GM12892 (cell line): ENCODE data around the gene DOP1A.
A peak's percentile ranks its signal among the peaks of the same experiment; 100 is the strongest.

Experiments
- DNase-seq: peaks from one replicate; pipeline ENCODE4 v3.0.0; 2011; ENCODE audit not compliant: insufficient read length
- FAIRE-seq: peaks from 2 replicates; lab custom pipeline; 2011; peaks lifted over from hg19 to GRCh38; lab: Jason Lieb, UNC
- POLR2A ChIP-seq: IDR thresholded peaks from 2 replicates; pipeline ENCODE4 v1.6.1; 2011; ENCODE audit warnings: low read depth, low read length, control low read depth
- POLR2AphosphoS5 ChIP-seq: IDR thresholded peaks from 2 replicates; pipeline ENCODE4 v1.6.1; 2011; ENCODE audit warnings: low read depth, low read length, control low read depth
- TAF1 ChIP-seq: IDR thresholded peaks from 2 replicates; pipeline ENCODE4 v1.6.1; 2011; ENCODE audit warnings: low read depth, mild to moderate bottlenecking, control low read depth, low read length, borderline replicate concordance

Gene DOP1A

DNA sequence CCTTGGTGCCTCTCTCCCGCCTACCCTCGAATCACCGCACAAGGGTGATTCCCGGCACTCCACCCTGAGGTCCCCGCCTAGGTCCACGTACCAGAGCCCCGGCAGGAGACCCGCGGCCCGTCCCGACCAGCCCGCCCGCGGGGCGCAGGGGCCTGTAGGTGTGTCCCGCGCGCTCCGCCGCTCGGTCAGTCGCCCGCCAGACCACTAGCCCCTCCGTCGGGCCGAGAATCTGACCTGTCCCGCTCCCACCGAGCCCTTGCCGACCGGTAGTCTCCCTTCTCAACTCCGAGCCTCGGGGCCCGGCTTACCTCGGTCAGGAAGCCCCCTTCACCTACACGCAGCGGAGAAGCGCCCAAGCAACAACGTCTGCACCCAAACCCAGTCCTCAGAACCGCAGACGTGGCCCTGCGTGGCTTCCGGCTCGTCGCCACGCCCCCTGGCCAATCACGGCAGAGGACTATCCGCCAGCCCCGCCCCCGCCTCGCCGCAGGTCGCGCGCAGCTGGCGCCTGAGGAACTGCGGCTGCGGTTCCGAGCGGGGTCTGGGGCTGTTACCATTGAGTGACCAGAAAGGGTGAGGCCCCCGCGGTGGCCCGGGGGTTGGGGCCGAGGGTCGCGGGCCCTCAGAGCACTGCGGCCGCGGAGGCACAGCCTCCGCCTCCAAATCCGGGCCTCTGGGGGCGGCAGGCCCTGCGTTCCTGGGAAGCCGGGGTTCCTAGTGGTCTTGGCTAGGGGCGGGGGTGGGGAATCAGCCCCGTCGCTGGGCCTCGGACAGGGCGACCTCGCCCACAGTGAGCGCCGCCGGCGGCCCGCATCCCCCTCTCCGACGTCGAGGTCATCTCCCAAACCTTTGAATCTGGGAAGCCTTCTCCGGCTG, 125.6 kb downstream of the DOP1A start, which contains the start of the genes PGM3 and RWDD2A:
Gene PGM3, minus strand, starts transcription at position 395 of the 876 bp plus-strand sequence. CDS start 2,253 bp downstream, outside the sequence.
Gene RWDD2A, plus strand, starts transcription at position 487 of the 876 bp plus-strand sequence. CDS start 1,095 bp downstream, outside the sequence.
- DNase-seq: peak; percentile 95
- peak; percentile 100 for FAIRE-seq
- TF ChIP-seq TAF1 (no peak), POLR2AphosphoS5 (peak; percentile 77), POLR2A (peak; percentile 89)

DNA sequence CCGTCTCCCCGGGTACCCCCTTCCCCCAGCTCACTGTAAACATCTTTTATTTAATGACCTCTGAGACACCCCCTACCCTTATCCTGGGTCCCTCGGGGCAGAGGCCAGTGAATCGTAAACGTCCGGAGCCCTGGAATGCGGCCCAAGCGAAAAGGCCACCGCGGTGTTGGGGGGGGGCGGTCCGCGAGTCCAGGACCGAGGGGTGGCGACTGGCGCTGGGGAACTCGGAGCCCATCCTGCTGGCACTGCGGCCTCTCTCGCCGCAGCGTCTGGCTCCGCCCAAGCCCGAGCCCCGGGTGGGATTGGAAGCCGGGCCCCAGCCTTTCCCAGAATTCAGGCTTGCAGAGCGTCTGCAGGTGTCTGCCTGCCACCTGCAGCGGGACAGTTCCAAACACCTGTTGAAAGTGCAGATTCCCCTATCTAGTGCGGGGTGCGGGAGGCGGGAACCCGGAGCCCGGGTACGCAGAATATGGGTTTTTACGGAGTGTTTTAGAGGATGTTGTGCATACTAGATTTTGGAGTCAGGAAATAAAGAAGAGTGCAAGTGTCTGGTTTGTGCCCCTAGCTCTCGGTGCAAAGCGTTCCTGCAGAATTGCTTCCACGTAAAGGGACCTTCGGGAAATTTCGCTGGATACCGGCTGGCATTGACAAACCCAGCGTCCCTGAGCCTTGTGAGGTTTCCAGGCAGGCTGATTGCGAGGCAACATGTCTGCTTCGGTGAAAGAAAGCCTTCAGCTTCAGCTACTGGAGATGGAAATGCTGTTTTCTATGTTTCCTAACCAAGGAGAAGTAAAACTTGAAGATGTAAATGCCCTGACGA, 126.5 kb downstream of the DOP1A start:
- no peak for FAIRE-seq

DNA sequence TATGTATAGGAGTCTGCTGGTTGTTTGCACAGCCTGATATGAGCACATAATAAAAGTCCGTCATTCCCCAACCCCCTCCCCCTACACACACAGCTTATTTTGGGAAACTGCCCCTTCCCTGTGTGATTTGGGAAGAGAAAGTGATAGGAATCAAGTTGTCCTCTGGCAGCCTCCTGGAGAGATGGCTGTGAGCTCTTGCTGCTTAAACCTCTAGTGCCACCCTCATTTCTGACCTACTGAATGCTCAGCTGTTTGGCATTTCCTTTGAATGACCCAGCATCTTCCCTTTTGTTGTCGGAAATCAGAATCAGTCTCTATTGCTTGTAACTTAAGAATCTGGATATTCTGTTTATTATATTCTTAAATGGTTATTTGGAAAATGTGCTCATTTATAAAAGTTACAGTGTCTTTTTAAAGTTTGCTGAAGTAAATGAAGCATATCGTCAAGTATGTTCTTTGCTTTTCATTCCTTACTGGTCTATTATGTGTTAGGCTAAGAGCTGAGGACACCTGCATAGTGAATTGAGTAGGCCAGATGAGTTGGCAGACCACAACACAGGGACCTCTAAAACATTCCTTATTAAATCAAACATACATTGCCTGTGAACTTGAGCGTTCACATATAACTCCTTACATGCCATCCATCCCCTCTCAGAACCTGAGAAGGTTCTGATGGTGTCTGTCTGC, 131.2 kb downstream of the DOP1A start:
- FAIRE-seq: no peak
- TF ChIP-seq POLR2A: no peak
- no peak for TF ChIP-seq TAF1
- no peak for TF ChIP-seq POLR2AphosphoS5
- DNase-seq: no peak

More for the DNA sequence above, 126.5 kb downstream of the DOP1A start:
- TF ChIP-seq TAF1 (no peak), POLR2AphosphoS5 (no peak), POLR2A (no peak)
- peak; percentile 19 for DNase-seq

DNA sequence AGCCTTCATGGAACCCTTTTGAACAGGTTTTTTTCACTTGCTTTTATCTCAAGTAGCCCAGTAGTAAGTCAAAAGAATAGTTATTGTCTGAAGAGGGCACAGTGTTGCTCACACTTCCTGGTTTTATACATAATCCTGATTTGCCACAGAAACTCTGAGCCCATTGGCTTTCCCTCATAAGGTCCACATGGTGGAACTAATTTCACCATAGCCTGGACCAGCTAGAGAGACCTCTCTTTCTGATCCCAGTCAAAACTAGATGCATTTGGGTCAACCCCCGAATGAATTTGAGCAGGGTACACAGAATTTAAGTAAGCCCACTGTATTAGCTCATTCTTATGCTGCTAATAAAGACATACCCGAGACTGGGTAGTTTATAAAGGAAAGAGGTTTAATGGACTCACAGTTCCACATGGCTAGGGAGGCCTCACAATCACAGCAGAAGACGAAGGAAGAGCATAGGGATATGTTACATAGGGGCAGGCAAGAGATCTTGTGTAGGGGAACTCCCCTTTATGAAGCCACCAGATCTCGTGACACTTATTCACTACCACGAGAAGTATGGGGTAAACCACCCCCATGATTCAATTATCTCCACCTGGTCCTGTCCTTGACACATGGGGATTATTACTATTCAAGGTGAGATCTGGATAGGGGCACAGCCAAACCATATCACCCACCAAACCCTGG, 131.8 kb downstream of the DOP1A start:
- TF ChIP-seq TAF1: no peak
- no peak for TF ChIP-seq POLR2AphosphoS5
- TF ChIP-seq POLR2A: no peak
- DNase-seq (no peak), FAIRE-seq (no peak)

DNA sequence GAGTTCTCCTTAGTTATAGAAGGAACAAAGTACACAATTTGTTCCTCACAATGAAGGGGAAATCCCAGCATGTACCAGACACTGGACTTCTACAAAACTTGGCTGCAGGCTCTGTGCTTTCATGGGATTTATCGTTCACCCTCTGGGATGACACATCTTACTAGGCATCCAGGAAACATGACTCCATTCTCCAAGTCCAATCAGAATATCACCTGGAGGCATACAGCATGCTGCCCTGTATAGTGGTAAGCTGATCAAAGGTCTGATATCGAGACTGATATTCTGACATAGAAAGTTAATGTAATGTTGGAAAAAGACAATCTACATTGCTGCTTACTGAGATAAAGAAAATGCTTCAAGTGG, 132.4 kb downstream of the DOP1A start:
- no peak for TF ChIP-seq POLR2A
- FAIRE-seq: no peak
- DNase-seq: no peak

DNA sequence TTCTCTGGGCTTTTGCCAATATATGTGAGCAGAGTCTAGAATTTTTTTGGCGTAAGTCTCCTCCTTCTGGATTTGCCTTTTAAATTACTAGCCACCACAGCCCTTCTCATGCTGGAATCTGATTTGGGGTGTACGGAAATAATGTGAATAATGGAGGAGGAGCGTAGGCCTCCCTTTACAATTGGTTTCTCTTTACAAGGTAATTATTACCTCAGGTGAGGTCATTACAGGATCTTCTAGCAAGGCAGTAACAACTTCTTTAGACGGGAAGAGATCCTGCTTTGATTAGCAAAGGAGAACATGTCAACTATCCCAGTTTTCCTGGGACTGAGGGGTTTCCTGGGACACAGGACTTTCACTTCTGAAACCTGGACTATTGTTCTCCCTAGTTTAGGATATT, 134.6 kb downstream of the DOP1A start:
- DNase-seq: no peak
- no peak for FAIRE-seq
- no peak for TF ChIP-seq POLR2A
- no peak for TF ChIP-seq TAF1
- TF ChIP-seq POLR2AphosphoS5: no peak

DNA sequence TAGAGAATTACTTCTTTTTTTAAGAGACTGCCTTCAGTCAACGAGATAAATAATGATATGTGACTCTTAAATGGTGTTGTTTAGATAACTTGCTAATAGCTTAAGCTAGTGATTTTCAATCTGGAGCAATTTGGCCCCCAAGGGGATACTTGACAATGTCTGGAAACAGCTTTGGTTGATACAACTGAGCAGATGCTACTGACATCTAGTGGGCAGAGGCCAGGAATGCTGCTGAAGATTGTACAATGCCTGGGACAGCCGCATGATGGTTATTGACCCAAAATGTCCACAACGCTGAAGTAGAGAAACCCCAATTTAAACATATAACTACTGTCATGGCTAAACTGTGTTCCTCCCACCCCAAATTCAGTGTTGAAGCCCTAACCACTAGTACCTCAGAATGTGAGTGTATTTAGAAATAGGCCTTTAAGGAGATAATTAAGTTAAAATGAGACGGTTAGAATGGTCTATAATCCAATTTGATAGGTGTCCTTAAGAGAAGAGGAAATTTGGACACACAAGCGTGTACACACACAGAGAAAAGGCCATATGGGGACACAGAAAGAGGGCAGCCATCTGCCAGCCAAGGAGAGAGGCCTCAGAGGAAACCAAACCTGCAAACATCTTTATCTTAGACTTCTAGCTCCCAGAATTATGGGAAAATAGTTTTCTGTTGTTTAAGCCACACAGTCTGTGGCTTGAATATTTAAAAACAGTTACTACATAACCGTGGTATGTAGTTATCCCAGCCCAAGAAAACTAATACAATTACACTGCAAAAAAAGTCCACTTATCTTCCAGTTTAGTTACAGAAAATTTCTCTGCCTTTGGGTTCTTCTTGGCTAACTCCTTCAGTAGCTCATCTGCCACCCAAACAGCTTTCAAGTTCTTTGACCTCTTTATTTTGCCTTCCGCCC, 147.9 kb downstream of the DOP1A start:
- no peak for TF ChIP-seq TAF1
- no peak for TF ChIP-seq POLR2AphosphoS5
- TF ChIP-seq POLR2A: no peak
- DNase-seq (no peak), FAIRE-seq (peak; percentile 95)

DNA sequence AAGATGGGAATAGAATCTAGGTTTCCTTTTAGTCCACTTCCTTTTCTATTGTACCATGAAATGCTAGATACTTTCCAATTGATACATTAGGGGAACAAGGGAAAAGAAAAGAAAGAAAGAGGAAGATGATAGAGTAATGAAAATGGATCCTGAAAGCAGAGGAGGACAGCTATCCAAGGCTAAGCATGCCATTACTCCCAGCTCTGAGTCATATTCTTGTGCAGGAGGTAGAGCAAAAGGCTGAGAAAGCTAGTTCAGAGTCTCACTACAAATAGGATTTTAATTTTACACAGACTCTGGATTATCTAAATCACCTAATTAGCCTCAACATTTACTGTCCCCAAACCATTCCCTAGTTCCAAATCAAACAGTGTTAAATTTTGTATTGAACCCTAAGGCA, 149.3 kb downstream of the DOP1A start:
- TF ChIP-seq POLR2A (no peak), TAF1 (no peak), POLR2AphosphoS5 (no peak)
- FAIRE-seq (no peak), DNase-seq (no peak)
